DMS153 treated with DMSO at 0.1 percent for 48 hours (cell line): ENCODE measurements around the gene HNRNPLL.
"Not testable (repeated sequence)": the region's sequence is repeated elsewhere in the genome, so short reads cannot be mapped to it uniquely, and the experiment has no call there.

Source experiments
- DNase-seq: peaks from one replicate; lab custom pipeline; 2025; ENCODE audit not compliant: unreplicated experiment; lab: John Stamatoyannopoulos, UW

Gene HNRNPLL

DNA sequence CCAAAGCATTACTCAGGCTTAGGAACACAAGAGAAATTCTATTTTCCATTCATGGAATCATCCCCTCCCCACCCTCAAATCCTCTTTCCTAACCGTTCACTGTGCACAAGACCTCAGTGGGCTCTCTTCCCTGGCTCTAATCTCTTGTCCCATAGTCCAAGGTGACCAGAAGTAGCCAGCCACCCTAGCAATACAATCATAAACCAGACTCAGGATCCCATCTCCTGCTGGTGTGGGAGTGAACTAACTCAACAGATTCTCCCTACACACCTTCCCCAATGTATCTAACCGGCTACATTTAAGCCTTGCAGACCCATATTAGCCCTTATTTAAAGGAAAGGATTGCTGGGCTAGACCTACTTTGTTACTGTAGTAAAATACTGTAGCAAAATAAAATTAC is 45.5 kb downstream of the HNRNPLL start:
- no peak for DNase-seq

DNA sequence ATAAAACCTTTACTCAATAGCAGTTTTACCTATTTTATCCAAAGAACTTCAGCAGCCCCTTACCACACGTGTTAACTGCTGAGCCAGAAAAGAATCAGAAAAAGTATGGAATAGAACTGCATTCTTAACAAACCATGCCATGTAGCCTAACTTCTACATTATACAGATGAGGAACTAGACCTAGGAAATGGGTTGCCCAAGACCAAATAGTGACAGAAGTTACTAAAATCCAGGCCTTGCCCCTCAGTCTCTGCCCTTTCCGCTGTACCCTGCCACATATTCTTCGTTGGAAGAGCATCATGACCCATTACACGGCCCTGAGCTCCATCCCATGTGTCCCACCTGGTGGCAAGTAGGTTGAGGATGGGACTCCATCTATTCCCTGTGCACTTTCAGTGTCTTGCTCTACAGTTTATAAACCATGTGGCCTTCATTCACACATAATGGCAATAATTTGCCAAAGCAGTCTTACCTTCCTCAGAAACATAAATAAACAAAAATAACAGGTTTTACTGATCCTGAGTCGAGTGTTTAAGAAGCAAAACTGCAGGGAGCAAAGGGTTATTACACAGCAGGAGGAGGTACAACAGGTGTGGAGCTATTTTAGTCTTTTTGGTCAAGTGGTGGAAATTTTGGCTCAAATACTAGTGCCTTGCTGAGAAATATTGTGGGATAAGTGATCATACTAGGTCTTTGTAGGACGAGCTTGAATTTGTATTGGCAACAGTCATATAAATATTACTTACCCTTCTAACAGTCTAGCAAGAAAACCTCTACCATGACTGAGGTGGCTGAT is 46.5 kb downstream of the HNRNPLL start:
- DNase-seq = no peak

DNA sequence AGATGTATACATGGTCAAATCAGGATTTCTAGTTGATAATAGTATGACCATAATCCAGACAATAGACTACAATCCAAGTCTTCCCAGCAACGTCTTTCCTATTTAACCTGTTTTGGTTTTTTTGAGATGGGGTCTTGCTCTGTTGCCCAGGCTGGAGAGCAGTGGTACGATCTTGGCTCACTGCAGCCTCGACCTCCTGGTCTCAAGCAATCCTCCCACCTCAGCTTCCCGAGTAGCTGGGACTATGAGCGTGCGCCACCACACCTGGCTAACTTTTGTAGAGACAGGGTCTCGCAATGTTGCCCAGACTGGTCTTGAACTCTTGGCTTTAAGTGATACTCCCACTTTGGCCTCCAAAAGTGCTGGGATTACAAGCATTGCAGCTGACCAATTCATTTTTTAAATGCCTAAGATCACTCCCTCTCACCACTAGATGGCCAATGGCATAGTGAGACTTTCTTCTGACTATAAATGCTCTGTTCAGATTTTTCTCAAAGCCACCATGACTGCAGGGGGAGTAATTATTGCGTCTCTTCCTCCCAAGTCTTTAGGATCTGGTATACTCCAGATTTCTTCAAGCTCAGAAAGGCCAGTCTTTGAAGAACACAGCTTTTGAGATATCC is 47.6 kb downstream of the HNRNPLL start:
- DNase-seq = no peak

DNA sequence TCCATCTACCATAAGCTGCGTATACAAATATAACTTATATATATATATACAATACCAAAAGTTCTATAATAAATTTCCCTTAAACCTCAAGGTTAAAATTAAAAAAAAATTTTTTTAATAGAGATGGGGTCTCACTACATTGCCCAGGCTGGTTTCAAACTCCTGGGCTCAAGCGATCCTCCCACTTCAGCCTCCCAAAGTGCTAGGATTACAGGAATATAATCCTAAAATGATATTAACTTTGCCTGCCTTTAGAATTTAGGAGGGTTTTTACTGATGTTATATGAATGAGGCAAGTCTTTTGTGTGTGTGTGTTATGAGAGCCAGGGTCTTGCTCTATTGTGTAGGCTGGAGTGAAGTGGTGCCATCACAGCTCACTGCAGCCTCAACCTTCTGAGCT is 49.2 kb downstream of the HNRNPLL start:
- no peak for DNase-seq

DNA sequence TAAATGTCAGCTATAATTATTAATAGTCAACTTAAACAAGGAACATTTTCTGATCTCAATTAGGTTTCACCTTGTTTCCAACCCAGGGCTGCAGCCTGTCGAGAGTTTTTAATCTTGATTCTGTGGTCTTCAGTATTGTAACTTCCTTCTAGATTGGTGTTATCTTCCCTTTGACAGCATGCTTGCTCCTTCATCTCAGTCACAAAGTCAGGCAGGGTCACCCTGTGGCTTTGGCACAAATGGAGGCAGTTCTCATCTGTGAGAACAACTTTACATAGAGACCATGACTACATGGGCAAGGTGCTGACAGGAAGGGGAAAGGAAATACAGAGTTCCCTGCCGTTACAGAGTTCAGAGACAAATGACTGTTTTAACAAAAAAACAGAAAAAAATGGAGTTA is 50.5 kb downstream of the HNRNPLL start:
- no peak for DNase-seq

DNA sequence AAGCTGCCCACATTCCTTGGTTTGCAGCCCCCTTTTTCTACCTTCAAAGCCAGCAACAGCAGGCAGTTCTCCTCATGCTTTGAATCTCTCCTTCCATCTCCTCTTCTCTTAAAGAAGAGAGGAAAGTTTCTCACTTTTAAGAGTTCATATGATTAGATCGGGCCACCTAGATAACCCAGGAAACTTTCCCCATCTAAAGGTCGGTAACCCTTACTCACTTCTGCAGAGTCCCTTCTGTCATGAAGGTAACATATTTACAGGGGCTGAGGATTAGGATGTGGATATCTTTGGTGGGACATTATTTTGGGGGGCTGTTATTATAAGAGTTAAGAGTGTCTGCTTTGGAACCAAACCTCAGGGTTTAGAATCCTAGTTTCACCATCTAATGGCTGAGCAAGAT is 51.0 kb downstream of the HNRNPLL start:
- DNase-seq = no peak

DNA sequence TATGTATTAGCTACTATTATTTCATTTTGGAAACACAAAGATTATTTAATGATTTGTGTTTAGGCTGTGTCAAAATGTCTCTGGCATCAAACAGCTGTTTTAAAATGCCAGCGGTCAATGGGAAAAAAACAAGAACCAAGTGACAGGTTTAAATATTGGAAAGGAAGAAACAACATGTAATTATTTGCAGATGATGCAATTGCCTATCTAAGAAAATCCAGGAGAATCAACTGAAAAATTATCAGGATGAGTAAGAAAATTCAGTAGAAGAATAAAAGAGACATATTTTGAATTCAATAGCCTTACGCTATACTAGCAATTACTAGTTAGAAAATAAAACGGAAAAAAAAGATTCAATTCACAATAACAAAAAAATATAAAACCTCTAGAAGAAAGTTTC is 51.6 kb downstream of the HNRNPLL start:
- DNase-seq = no peak

DNA sequence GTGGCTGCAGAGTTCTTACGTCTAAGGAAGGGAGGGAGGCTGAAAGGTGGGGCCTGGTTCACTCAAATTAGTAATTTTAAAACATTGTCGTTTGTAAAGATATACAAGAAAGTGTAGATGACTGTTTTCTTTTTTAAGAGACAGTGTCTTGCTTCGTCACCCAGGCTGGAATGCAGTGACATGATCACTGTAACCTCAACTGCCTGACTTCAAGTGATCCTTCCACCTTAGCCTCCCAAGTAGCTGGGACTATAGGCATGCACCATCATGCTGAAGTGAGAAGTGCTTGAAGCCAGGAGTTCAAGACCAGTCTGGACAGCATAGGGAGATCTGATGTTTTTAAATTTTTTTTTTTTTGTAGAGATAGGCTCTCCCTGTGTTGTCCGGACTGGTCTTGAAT is 52.9 kb downstream of the HNRNPLL start:
- no peak for DNase-seq

DNA sequence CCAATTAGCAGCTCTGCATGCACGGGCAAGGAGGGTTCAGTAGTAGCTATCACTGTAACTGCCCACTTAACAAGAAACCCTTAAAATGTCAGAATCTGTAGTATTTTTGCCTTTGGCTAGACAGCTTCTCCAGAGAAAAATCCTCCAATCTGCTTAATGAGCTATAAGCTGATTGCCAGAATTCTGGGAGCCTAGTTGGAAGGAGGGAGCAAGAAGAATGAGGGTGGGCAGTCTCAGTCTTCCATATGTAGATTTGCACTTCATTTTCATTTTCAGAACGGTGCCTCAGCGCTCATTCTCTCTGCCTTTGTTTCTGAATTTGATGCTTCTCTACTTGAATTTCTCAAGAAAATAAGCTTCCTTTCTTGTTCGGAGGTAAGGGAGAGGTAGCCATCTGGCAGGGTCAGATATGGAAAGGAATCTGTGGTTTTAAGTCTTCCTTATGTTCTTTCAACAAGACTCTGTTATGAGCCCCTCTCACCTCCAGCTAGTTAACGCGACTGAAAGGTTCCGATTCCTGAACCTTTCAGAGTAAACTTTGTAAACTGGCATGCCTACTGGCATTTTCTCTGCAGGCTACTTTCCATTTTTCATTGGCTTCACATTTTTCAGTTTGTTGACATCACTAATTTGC is 53.5 kb downstream of the HNRNPLL start:
- no peak for DNase-seq

DNA sequence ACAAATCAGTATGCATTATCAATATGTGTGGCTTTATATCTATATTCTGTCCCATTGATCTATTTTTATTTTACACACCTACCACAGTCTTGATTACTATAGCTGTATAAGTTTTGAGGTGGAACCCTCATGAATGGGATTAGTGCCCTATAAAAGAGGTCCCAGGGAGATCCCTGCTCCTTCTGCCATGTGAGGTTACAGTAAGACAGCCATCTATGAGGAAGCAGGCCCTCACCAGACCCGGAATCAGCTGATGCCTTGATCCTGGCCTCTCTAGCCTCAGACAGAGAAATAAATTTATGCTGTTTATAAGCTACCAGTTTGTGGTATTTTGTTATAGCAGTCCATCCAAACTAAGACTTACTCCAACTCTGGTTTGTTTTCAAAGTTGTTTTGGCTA is 54.9 kb downstream of the HNRNPLL start:
- DNase-seq = no peak

DNA sequence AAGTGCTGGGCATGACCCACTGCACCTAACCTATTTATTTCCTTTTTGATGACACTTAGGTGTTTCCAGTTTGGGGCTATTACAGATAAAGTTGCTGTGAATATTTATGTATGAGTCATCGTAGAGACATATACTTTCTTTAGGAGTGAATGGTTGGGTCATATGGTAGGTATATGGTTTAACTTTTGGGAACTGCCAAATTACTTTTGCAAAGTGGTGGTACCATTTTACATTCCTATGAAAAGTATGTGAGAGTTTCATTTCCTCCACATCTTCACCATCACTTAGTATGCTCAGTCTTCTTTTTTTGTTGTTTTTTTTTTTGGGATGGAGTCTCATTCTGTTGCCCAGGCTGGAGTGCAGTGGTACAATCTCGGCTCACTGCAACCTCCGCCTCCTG is 56.1 kb downstream of the HNRNPLL start:
- no peak for DNase-seq

DNA sequence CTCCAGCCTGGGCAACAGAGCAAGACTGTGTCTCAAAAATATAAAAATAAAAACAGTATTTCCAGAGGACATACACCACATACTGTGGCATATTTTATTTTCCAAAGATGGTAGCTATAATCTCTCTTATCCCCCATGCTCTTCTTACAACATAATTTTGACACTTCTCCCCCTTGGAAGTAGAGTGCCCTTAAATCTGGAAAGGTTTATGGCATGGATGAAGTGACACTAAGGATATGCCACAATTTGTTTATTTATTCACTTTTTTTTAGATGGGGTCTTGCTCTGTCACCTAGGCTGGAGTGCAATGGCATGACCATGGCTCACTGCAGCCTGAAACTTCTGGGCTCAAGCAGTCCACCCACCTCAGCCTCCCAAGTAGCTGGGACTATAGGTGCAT is 56.7 kb downstream of the HNRNPLL start:
- DNase-seq = no peak

DNA sequence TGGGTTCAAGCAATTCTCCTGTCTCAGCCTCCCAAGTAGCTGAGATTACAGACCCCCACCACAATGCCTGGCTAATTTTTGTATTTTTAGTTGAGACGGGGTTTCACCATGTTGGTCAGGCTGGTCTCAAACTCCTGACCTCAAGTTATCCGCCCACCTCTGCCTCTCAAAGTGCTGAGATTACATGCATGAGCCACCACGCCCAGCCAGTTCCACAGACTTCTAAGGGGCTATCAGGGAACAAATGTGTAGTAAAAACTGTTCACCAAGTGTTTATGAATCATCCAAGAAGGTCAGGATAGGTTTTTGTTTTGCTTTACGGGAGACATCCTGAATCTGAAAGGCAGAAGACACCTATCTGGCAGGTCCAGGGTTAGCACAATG is 60.5 kb downstream of the HNRNPLL start:
- DNase-seq = not testable (repeated sequence)

DNA sequence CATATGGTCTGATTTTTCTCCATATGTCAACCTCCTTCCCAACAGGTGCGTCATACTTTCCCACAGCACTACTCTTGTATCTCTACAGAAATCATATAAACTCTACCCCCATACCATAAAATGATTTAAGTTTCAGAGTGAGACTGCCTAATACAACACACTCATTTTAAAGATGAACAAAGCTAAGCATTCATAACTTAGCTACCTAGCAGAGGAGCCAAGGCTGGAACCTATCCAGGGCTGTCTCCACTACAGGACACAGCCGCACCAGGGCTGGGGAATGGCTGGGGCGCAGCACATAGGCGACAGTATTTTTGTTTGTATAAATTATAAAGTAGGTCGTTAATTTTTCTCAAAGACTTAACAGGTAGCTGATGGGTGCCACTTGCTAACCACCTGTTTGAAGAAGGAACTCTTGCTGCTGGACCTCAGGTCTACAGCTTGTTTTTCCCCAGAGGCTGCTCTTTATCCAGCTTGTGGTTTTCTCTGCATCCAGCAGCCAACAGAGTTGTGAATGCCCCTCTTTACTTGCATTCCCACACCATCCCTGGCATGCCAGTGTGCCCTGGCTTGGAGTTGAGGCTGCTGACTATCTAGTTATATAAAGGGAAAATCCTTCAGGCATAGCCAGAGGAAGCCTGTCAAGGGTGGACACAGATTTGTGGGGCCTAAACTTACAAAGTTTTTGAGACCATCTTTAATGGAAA is 62.0 kb downstream of the HNRNPLL start:
- no peak for DNase-seq

DNA sequence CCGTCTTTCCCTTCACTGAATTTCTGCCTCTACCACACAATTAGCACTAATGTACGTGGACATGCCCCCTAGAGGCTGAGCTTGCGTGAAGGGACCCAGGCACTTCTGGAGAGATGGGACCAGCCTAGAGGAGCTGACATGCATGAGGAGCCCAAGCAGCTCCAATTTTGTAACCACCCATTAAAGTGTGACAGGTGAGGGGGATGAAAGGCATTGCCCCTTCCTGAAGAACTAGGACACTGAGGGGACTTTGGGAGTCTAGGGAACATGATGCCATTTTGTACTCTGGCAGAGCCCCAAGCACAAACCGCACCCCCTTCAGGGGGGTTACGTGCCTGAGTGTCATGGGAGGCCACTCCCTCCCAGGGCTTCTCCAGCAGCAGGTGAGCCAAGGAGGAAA is 63.6 kb downstream of the HNRNPLL start:
- DNase-seq = no peak

DNA sequence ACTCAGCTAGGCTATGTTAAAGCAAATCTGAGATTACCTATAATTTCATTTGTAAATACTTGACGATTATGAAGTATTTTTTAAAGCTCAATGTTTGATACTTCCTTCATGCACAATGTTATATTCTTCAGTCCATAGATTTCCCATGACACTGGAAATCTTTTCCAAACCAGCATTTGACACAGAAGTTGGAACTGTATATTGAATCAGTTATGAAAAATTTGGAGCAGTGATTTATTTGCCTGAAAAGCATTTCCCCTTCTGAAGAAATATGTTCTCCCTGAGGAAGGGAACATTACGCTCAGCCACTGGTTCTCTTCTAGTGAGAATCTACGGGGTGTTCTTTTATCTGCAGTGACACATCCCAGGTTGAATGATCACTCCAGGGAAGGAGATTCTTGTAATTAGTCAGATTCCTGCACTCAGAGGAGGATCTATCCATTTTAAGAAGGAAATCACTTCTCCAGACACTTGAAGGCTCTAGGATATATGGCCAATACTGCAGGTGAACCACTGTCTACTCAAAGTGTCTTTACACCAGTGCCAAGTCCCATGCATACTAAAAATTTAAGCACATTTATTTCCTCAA is 64.7 kb downstream of the HNRNPLL start:
- no peak for DNase-seq

DNA sequence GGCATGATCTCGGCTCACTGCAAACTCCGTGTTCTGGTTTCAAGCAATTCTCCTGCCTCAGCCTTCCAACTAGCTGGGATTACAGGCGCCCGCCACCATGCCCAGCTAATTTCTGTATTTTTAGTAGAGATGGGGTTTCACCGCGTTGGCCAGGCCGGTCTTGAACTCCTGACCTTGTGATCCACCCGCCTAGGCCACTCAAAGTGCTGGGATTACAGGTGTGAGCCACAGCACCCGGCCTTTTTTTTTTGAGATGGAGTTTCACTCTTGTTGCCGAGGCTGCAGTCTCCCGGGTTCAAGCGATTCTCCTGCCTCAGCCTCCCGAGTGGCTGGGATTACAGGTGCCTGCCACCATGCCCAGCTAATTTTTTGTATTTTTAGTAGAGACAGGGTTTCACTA is 65.4 kb downstream of the HNRNPLL start:
- DNase-seq = not testable (repeated sequence)

DNA sequence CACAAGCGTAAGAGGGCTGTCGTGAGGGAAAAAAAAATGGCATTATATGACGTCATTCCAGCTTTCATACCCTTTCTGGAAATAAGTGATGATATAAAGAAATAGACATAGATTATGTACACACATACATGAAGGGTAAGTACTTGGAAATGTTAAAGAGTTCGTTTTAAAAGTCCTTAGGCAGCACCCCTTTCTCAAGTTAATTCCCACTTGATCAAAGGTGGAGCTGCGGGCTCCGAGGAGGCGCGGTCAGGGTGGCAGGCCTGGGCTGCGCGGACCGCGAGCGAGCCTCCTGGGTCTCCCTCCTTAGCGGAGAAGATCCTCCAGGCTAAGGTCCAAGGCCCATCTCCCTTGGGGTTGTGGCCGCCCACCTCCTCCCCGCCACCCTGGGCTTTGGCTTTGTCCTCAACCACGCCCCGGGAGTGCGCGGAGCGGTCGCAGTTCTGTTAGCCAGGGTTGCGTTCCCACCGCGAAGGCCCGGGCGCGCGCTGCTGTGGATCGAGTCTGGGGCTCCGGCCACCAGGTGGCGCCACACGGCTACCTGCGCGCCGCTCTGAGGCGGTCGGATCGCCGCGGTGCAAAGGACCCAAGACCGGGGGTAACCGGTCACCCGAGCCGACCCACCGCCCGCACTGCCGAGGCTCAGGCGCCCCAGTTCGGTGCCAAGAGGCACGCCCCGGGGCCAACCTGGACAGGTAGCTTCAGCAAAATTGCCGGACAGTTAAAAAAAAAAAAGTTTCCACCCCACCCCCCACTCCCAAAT is 66.8 kb downstream of the HNRNPLL start:
- peak; percentile 39 for DNase-seq

DNA sequence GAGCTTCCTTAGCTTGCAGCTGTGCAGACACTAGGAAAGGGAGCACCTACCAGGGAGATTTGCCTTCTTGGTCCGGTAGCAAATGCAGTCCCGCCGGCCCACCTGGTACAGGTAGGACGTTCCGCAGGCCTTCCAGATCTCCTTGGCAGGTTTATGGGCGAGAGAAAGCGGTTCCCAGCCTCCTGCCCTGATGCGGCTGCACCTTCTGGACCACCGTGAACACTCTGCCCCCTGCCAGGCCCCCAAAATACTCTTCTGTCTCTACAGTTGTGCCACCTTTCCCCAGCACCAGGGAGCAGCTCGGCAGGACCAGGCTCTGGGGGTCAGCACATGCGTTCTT is 67.4 kb downstream of the HNRNPLL start:
- DNase-seq = no peak

DNA sequence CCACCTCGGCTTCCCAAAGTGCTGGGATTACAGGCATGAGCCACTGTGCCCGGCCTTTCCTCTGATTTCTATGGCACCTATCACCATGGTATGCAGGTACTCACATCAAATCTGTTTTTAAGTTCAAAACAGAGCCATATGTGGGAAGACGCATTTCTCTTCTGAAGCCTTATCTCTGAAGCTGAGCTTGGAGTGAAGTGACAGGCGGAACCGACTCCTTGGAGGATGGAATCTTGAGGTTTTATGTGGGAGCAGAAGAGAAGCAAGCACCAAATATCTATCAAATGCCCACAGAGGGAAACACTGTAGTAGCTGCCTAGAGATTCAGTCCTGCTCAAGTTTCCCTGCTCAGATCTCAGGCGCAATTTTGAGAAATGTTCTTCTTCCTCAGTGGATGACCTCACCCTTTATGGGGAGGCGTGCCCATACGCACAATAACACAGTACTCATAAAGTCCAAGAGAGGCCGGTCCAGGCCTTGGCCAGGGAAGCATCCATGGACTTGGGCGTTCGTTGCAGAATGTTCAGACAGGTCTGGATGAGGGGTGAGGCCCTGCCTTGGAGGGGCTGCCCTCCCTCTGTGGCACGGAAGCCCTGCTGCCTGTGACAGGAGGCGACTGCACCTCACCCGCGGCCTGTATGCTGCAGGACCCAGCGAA is 67.9 kb downstream of the HNRNPLL start:
- DNase-seq = no peak
